Ovary (tissue), 3 donors: ENCODE data around the gene ZSWIM7.

Source experiments
- CTCF ChIP-seq, 3 donors: fragments of 450-650 bp in 2 of 3; fragments of 200-600 bp in 1 of 3; IDR thresholded peaks; one replicate each; pipeline versions ENCODE4 v1.5.1 to v1.8.0; 2016 to 2022; ENCODE audit warnings: antibody characterized with exemption in 3 of 3, mild to moderate bottlenecking in 1 of 3
- EP300 ChIP-seq: sonication (generic); formaldehyde crosslinking; IDR thresholded peaks from one replicate; pipeline ENCODE4 v1.6.1; 2017; ENCODE audit warnings: antibody characterized with exemption
- POLR2A ChIP-seq: fragments of 450-650 bp; IDR thresholded peaks from one replicate; pipeline ENCODE4 v1.6.1; 2017; ENCODE audit warnings: antibody characterized with exemption, mild to moderate bottlenecking, moderate library complexity
- donor health status: DM: no; HTN: no; CAD: no.

- TF ChIP-seq POLR2A: no peak
- no peak for TF ChIP-seq CTCF (IDR thresholded peaks at IDR 0.05)
- TF ChIP-seq EP300: no peak
These were observed 21.6 kb downstream of the ZSWIM7 start for GRCh38 chr17:15977894-15978293.
